OCI-M2 (cell line): ENCODE data around the gene CCNJ.

Experiments used
- DNase-seq: peaks from one replicate; lab custom pipeline; 2025; ENCODE audit not compliant: unreplicated experiment; lab: John Stamatoyannopoulos, UW

Gene CCNJ

GRCh38 chr10:96056787-96057186, 13.4 kb downstream of the CCNJ start:
- DNase-seq, result no peak

- DNase-seq, result no peak
These were observed 17.8 kb downstream of the CCNJ start for GRCh38 chr10:96061232-96061631.

GRCh38 chr10:96072674-96073073, 29.3 kb downstream of the CCNJ start:
- no peak for DNase-seq

DNA sequence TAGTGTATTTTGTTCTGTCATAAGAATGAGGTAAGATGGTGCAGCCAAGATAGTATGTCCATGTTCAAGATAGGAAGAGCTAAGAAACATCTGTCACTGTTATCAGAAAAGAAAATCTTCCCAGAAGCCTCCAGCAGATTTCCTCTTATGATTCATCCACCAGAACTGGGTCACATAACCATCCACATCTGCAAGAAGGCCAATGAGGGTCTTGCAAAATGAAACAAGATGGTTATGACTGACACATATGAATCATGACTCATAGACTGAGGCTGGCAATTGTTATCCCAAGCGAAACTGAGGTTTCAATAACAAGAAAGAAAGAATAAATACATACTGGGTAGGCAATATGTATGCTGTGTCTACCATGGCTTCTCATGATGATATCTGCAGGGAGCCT, 30.3 kb downstream of the CCNJ start:
- DNase-seq, result no peak

GRCh38 chr10:96074776-96075175, 31.4 kb downstream of the CCNJ start:
- DNase-seq, result no peak

DNA sequence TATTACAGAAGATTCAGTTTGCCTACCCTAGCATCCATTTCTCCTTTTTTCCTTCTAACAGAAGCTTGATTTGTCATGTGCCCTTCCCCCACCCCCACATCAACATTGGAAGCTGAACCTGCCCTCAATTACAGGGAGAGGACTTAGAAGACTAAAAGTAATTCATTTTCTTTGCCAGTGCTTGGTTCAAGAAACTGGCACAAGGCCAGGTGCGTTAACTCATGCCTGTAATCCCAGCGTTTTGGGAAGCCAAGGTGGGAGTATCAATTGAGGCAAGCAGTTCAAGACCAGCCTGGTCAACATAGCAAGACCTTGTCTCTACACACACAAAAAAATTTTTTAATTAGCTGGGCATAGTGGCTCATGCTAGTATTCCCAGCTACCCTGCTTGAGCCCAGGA, 32.6 kb downstream of the CCNJ start:
- DNase-seq, result no peak

- no peak for DNase-seq
These were observed 33.8 kb downstream of the CCNJ start for GRCh38 chr10:96077156-96077555.

- DNase-seq, result no peak
These were observed 38.8 kb downstream of the CCNJ start for GRCh38 chr10:96082153-96082552.

- no peak for DNase-seq
These were observed 39.4 kb downstream of the CCNJ start for GRCh38 chr10:96082748-96083147.

GRCh38 chr10:96089116-96089515, 45.7 kb downstream of the CCNJ start:
- no peak for DNase-seq

GRCh38 chr10:96089670-96090462, 46.5 kb downstream of the CCNJ start:
- peak; percentile 88 for DNase-seq

DNA sequence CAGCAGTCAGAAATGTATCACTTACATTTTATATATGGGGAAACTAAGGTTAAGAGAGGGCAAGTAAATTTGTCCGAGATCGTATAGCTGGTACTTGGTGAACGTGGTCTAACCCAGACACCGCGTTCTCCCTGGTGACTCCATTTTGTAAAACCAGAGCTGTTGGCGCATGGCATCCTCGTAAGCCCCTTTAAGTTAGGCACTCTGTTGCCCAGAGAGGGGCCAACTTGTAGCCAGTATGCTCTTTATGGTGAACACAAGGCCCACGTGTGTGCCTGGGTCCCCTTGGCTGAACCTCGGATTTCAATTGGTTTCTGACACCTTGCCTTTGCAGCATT, 47.0 kb downstream of the CCNJ start:
- DNase-seq, result no peak

DNA sequence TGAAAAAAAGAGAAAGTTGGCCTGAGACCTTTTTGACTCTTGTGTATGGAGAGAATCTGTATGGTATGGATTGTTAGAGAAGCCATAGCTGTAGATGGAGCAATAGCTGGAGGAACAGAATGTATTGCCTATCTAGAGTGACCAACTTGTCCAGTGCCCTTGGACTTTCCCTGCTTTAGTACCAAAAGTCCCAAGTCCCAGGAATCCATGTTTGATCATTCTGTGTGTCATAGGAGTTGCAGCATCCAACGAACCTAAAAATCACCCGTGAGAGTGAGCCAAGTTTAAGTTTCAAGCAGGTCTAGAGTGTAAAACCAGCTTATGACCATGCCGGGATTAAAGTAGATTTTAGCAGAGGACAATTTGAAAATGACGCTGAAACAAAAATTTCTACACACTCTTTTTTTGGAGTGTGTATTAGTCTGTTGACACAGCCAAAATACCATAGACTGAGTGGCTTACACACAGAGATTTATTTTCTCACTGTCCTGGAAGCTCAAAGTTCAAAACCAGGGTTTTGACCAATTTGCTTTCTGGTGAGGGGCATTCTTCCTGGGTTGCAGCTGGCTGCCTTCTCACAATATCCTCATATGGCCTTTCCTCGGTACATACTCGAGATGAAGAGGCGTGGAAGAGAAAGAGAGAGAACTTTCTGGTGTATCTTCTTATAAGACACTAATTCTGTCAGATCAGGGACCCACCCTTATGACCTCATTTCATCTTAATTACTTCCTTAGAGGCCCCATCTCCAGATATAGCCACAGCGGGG, 49.8 kb downstream of the CCNJ start:
- DNase-seq, result no peak

DNA sequence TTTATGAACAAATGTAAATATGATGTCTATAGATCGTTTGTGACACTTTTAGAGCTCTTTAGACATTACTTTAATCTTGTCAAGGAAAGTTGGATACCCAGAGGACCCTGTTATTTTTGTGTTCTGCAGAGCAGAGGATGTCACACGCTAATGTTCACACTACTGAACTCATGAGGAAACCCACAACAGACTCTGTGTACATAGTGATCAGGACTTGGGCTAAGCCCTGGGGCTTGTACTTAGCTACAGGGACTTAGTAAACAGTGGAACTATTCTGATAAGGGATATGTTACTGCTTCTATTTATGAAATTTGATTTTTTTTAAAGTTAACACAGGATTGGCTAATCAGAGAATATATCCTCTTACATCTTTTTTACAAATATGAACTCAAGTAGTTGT, 50.6 kb downstream of the CCNJ start:
- no peak for DNase-seq

DNA sequence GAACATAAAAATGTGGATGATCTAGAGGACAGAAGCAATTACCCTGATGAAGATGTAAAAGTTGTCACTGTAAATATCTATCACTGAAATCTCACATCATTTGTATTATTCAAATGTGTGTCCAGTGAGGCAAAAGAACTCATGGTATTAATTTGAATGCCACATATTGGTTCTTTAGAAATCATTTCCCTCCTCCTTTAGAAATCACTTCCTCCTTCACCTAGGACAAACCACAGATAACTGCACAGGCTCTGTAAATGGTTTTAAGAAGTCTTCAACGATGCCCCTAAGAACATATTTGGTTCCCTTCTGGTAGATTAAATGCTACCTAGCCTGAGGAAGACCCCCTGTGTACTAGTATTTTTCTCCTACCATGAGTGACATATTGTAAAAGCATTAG, 53.6 kb downstream of the CCNJ start:
- no peak for DNase-seq

- no peak for DNase-seq
These were observed 54.5 kb downstream of the CCNJ start for GRCh38 chr10:96097865-96098264.

- no peak for DNase-seq
These were observed 64.2 kb downstream of the CCNJ start for GRCh38 chr10:96107623-96108038.
